GM21423 (cell line): ENCODE measurements around the gene PDZD8.

Source experiments
- ATAC-seq: cut with Tn5 transposase; IDR thresholded peaks from one replicate; pipeline ENCODE4 v1.9.1; 2021; ENCODE audit warnings: mild to moderate bottlenecking, moderate library complexity; ENCODE audit not compliant: unreplicated experiment

PDZD8 gene

GRCh38 chr10:117228210-117228609 lies 147.0 kb downstream of the PDZD8 start:
- ATAC-seq: no peak
